Measurements from ENCODE around the gene KDR.

DNA sequence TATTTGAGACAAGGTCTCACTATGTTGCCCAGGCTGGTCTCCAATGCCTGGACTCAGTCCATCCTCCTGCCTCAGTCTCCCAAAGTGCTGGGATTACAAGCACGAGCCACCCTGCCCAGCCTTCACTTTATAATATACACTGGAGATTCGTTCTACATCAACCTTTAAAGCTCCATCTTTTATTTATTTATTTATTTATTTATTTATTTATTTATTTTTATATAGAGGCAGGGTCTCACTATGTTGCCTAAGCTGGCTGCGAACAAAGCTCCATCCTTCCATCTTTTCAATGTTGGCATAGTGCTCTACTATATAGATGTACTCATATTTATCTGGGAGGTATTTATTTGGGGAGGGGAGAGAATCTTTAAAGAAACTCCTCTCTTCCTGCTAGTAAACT lies 1.7 kb upstream of the KDR start:
- TF ChIP-seq CTCF (IDR thresholded peaks at IDR 0.05) = no peak
- no peak for TF ChIP-seq POLR2AphosphoS5 (IDR thresholded peaks at IDR 0.05)
- no peak for TF ChIP-seq POLR2A (IDR thresholded peaks at IDR 0.05)

Data from transverse colon (tissue), 4 donors.